SIG-M5 (cell line): ENCODE data around the gene SHC3.

Experiments
- DNase-seq: peaks from one replicate; lab custom pipeline; 2025; lab: John Stamatoyannopoulos, UW

The SHC3 gene

DNA sequence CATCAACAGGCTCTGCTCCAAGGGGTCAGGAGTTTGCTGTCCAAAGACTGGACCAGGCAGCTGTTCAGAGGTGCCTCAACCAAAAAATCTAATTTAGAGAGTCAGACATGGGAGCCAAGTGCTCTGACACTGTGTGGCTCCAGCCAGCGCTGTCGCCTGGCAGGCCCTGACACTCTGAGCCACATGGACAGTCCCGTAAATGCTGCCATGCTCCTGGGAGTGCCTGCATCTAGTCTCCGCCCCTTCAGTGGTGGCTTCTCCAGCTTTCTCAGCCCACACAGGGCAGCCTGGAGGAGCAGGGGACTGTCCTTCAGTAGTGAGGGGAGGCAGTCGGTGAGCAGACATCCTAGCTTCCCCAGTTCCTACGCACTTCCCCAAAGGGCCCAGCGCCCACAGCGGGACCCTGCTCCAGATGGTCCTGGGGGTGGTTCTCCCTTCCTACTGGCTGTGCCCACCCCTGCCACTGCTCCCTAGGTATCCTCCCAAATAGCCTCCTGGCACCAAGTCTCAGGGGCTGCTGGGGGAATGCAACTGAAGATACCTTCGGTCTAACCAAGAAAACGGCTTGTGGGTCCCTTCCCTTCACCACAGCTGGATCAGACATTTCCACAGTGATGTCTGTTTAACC, 72.3 kb downstream of the SHC3 start:
- no peak for DNase-seq

DNA sequence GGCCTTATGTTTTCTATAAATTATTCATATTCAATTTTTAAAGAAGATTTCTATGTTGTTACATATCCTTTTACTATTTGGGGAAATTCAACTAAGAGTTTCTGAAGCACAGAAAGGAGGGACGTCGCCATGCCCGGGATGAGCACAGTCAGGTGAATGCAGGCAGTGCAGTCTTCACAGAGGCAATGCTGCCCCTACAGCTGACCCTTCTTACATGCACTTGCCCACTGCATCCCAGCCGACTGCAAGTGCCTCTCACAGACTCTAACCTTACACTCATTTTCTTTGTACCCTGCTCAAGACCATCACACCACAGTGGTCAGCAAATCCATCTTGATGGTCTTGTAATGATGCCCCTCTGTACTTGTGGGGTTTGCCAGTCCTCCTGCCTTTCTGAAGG, 73.8 kb downstream of the SHC3 start:
- no peak for DNase-seq

DNA sequence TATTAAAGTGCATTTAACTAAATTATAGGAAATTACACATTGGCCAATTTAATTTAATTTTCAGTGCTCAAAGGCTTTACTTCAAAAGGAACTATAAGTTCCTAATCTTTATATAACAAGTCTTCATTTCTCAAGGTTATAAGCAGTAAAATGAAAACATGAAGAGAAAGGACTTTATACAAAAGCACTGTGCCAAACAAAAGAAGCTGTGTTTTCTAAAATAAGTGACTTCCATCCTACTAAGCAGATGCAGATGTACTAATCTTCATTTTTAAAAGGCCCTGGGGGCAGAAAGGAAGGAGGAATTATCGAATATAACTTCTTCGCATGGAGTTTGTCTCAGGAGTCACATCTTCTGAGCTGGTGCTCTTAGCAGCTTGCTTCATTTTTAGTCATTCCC, 81.4 kb downstream of the SHC3 start:
- no peak for DNase-seq

DNA sequence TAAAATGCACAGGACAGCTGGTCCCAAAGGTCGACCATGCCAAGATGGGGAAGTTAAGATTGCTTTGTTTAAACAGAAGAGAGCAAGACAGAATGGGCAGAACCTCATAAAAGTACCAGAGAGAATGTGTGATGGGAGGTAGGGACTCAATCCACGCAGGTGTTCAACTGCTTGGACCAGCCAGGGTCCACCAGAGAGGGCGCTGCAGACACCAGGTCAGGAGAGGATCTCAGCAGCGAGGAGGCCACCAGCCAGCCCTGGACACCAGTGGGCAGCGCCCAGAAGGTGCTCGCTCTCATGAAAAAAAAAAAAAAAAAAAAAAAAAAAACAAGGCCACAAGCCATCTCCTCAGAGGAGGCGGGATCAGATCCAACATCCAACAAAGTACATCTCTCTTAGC, 81.8 kb downstream of the SHC3 start:
- DNase-seq: no peak

DNA sequence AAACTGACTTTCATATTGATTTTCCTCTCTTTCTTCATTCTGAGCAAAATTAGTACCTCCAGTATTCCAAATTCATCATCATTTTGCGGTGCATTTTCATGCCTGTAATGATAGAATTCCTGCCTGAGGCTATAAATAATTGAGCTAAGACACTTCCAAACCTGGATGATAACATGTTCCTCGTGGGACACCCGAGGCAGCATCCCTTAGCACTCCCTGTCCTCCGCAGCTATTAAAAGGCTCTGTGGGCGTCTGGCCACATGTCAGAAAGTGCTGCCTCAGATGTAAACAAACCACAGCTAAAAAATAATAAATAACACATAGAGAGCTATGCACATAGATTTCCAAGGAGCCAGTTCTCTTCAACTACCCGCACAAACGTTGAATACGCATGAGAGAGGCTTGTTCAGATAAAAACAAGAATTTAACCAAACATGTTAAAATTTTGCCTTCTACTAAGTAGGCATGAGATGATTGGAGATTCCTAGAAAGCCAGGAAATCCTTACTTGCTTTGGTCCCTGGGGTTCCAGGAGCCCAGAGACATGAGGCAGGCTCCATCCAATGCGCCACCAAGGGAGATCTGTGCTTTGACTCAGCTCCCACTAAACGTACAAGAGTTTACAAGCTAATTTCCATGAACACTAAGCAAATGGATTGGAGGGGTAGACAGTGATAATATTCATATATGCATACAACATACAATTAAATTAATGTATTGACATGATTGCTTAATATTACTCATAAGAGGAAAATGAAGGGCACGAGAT, 82.7 kb downstream of the SHC3 start:
- DNase-seq: no peak

DNA sequence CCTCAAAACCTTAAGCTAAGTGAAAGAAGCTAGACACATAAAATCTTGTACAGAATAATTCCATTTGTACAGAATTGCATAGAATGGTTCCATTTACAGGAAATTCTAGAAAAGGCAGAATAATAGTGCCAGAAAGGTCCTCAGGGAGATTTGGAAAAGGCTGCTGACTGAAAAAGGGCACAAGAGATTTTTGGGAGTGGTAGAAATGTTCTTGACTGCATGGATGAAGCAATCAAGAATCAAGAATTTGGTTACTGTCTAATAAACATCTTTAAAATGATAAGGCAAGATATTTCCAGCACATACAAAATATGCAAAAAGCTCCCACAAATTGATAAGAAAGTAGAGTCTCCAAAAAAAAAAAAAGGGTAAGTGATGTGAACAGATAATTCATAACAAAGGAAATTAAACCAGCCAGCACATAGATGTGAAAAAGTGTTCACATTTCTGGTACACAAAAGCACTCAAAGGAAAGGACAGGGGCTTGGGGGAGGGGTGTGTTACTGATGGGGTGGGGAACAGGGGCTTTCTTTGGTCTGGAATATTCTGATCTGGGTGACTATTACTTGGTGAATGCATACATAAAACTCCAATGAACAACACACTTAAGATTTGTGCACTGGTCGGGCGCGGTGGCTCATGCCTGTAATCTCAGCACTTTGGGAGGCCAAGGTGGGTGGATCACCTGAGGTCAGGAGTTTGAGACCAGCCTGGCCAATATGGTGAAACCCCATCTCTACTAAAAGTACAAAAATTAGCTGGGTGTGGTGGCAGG, 85.2 kb downstream of the SHC3 start:
- no peak for DNase-seq

DNA sequence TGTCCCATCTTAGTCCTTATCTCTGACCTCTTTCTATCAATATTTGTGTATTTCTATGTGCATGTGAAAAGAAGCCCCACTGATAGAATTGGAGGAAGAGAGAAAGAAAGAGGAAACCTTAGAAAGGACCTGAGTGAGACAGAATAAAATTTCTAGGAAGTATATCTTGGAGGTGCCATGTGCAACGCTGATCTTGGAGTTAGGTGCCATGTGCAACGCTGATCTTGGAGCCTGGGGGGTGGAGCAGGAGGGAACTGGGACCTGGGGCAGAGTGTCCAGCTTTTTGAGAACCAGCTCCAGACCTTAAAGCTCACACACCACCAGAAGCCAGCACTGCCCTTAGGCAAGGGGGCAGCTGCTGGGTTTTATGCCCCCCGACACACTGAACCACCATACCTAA, 89.4 kb downstream of the SHC3 start:
- no peak for DNase-seq

DNA sequence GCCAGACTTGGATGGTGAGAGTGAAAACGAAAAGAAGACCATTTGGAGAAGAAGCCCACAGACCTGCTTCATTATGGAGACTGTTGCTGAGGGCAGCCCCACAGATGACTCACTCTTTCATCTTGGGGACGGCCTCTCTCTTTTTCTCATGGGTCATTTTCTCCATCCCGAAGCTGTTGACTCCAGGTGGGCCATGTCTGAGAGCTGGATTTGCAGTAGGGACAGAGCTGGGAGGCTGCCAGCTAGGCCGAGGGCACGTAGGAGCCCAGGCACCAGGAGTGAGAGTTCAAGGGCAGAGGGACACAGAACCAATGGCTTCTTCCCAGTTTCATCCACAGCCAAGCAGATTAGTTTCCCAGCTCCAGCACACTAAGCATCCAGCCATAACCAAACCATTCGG, 95.0 kb downstream of the SHC3 start:
- no peak for DNase-seq

DNA sequence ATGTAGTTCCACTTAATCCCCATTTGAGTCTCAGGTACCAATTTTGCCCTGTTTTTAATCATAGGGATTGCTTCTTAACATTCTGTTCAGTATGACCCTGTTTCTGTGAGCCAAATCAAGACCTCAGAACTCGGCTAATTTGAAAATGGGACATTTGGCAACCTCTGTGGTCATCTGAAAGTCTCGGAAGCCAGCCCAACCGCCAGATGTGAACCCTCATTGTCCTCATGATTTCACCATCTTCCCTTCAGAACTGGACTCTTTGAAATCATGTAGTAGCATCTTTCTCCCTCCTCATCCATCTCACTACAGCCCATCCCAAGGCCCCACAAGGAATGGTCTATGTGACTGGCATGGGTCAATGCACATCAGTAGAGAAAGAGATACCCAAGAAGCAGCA, 98.4 kb downstream of the SHC3 start:
- no peak for DNase-seq

DNA sequence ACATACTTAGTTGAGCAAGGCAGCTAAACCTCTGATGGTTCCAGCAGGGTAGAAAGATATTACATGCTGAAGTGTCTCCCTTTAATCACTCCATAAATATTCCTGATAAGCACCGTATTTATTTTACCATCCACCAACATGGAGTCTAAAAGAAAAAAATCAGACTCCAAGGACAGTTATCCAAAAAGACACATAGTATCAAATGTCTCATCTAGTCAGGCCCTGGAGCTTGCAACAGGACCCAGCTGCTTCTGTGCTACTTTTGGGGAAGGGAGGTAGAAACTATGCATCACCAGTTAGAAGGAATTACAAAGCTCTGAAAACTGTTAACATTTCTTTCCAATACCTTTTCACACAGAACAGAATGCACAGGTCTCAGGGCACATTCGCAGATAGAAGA, 99.2 kb downstream of the SHC3 start:
- DNase-seq: no peak

DNA sequence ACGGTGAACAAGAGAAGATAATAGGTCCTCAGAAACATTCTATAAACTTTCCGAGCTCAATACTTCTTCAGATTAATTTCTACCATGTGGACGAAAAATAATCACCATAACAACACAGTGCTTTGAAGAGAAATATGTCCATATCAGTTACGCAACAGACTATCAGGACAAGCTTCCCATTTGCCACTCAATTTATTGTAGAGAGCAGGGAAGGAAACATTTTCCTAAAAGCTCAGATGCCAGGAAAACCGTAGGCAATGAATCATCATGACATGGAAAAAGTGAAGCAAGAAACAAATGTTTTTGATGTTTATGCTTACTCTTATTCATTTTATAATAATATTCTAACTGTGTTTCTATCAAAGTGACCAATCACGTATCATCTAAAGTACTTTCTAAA, 99.8 kb downstream of the SHC3 start:
- DNase-seq: no peak

DNA sequence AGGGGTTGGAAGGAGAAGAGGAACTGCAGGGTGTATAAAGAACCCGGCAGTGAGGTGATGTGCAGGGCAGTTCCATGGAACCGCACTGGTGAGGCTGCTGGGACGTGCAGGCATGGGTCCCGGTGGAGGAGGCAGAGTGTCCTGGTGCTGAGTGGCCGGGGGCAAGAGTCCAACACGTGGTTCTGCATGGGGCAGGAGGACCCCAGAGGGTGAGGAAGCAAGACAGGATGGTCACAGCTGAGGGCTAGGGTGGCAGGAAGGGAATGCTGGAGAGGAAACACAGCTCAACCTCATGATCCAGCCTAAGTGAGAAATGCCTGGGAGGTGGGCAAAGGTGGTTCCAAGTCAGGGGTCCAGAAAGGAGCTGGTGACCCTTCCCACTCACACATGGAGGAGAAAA, 100.2 kb downstream of the SHC3 start:
- DNase-seq: no peak

DNA sequence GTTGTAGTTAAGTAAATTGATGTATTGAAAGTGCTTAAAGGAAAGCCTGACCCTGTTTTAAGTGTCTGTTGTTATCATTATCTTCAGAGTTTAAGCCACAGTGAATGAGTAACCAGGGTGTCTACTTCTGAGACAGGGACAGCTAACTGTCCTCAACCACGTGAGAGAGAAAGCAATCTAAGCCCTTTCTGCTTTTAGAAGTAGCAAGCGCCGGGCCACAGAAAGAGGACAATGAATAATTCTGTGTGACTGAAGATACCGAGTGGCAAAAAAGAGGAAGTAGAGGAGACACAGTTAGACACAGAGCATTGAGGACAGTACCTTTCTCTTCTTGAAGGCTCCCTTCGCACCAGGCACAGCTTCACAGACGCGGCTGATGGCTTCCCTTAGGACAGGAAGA, 101.1 kb downstream of the SHC3 start:
- peak; percentile 3 for DNase-seq

DNA sequence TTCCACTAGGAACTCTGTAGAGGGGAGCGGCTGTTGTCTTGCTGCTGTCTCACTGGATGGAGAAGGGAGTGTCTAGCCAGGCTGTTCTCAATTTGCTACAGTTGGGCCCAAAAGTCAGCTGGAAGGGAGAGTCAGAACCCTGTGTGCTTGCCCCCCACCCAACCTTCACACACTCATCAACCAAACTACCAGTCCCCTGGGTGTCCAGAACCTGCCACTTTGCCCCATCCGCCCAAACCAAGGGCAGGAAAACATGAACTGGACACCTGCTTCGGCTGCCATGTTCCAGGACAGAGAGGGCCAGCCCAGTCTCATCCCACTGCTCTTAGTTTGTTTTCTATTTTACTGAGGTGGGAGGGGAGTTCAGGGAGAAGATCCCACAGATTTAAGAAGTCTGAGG, 105.2 kb downstream of the SHC3 start:
- DNase-seq: no peak

DNA sequence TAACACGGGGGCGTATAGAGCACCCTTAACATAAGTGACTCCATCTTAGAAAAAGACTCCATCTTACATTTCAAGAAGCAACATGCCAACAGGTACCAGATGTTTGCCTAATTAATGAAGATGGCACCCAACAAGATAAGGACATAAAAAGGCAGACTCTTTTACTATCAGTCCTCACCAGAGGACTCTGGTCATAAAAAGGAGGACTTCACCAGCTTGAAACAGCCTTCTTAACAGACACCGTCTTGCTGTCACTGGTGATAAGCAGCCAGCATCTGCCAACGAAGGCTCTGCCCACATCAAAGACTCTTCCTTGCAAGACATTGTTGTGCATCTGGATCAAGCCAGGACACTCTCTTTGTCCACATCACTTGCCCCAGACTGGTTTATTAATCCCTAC, 107.0 kb downstream of the SHC3 start:
- DNase-seq: no peak

DNA sequence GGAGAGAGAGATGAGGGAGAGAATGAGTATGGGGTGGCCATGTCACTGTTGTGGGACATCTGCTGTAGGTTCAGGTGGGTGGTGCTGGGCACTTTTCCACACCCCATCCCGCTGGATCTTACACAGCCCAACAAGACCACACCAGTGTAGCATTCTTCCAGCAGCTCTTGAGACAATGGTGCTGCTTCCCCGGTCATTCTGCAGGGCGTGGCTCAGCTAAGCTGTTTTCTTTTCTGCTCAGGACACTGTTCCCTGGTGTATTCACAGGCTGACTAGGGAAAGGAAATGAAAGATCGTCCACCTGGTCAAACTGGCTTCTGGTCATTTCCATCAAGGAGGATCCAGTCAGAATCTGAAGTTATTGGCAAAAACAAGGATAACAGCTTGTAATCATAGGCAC, 111.8 kb downstream of the SHC3 start:
- DNase-seq: no peak

DNA sequence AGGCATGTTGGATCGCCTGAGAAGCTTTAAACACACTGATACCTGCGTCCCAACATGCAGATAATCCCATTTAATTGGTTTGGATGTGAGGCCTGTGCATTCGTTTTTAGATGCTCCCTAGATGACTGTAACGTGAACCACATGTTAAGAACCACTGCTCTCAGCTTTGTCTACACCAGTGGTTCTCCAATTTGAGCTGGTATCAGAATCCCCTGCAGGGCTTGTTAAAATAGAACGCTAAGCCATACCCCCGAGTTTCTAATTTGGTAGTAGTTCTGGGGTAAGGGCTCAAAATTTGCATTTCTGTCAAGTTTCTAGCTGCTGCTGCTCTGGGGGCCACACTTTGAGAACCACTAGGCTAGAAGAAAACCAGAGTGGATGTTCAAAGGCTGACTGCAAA, 112.7 kb downstream of the SHC3 start:
- no peak for DNase-seq

DNA sequence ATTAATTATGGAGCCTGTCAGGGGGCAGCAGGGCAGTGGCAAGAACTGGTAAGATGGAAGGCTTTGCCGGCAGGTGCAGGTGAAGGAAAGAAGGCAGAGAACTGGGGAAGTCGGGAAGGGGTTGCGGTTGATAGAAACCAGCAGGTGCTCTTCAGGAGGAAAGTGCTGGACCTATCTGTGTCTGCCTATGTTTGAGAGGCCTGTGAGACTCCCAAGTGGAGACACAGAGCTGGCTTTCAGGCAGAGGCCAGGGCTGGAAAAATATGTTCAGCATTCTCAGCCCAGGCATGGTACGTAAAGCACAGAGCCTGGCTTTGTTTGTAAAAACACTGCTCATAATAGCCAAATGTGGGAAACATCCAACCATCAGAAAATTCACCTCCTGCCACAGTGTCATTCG, 117.8 kb downstream of the SHC3 start:
- DNase-seq: no peak

DNA sequence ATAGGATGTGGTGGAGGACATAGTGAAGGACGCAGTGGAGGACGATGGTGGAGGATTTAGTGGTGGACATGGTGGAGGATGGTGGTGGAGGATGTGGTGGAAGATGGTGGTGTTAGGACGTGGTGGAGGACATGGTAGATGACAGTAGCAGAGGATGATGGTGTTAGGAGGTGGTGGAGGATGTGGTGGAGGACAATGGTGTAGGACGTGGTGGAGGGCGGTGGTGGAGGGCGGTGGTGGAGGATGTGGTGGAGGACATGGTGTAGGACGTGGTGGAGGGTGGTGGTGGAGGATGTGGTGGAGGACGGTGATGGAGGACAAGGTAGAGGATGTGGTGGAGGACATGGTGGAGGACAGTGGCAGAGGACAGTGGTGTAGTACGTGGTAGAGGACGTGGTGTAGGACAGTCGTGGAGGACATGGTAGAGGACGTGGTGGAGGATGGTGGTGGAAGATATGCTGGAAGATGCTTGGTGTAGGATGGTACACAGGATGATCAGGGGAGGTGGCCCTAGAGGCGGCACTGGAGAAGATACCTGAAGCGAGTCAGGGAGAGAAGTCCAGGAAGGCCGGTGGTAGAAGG, 118.6 kb downstream of the SHC3 start:
- DNase-seq: no peak

DNA sequence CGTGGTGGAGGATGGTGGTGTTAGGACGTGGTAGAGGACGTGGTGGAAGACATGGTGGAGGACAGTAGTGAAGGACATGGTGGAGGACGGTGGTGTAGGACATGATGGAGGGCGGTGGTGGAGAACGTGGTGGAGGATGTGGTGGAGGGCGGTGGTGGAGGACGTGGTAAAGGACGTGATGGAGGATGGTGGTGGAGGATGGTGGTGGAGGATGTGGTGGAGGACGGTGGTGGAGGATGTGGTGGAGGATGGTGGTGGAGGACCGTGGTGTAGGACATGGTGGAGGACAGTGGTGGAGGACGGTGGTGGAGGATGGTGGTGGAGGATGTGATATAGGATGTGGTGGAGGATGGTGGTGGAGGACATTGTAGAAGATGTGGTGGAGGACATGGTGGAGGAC, 119.7 kb downstream of the SHC3 start:
- no peak for DNase-seq

DNA sequence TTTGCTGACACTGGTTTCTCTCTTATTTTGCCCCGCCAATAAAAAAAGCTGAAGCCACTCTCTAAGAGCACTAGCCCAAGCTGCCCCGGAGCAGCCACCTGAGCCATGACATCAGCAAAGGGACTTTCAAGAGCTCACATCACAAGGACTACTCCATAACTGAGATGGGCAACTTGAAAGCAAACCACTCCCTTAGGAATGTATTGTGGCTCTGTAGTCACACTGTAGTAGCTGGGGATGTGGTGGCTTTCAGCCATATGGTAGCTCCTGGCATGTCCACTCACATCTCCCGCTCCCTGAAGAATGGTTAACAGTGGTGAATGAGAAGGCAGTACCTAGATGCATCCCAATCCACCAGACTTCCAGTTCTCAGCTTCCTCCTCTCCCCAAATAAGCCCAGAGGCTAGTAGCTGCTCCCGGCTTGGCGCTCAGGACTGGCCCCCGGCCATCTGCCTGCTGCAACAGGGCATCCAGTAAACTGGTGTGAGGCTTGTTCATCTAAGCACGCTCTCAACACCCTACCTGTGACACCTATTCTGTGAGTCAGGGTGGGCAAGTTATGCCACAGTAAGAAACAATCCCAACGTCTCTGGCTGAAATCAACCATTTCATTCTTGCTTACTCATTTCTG, 123.6 kb downstream of the SHC3 start:
- DNase-seq: no peak

DNA sequence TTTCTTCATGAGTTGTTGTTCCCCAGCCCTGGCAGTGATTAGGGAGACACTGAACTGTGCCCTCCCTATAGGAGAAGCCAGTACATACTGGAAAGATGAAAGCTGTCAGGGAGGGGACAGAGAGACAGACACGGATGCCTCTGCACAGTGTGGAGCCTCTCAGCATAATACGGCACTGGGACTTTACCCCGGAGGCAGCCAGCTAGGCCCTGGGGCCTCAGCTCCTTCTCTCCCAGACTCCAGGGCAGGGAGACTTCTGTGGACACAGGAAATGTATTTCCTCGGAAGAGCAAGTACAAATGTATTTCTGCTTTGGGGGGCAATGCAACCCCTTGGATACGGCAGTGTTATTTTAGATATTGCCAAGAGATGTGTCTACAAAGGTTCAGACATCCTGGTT, 125.3 kb downstream of the SHC3 start:
- DNase-seq: no peak
